Measurements from ENCODE around the gene PLPP3.
"Not testable (repeated sequence)": the region's sequence is repeated elsewhere in the genome, so short reads cannot be mapped to it uniquely, and the experiment has no call there.

Gene PLPP3
- long read RNA-seq, donor 1, transcript PLPP3-202 (2 exons, 2,039 nt): minor isoform, 5 of 26 reads
- long read RNA-seq, donor 1, transcript PLPP3-201 (6 exons, 3,292 nt): major isoform, 21 of 26 reads
- long read RNA-seq, donor 1, partial matches to known transcripts: 0 of 26 reads
- long read RNA-seq, donor 1, other reads (novel, unspliced or antisense): 0 of 26 reads
- long read RNA-seq, donor 2, transcript PLPP3-202 (2 exons, 2,039 nt): minor isoform, 8 of 24 reads
- long read RNA-seq, donor 2, transcript PLPP3-201 (6 exons, 3,292 nt): major isoform, 16 of 24 reads
- long read RNA-seq, donor 2, partial matches to known transcripts: 0 of 24 reads
- long read RNA-seq, donor 2, other reads (novel, unspliced or antisense): 0 of 24 reads
- long read RNA-seq, donor 3, transcript PLPP3-201 (6 exons, 3,292 nt): major isoform, 14 of 16 reads
- long read RNA-seq, donor 3, partial matches to known transcripts: 0 of 16 reads
- long read RNA-seq, donor 3, other reads (novel, unspliced or antisense): 0 of 16 reads
- long read RNA-seq, donor 4, transcript PLPP3-202 (2 exons, 2,039 nt): minor isoform, 10 of 28 reads
- long read RNA-seq, donor 4, transcript PLPP3-201 (6 exons, 3,292 nt): major isoform, 18 of 28 reads
- long read RNA-seq, donor 4, partial matches to known transcripts: 0 of 28 reads
- long read RNA-seq, donor 4, other reads (novel, unspliced or antisense): 0 of 28 reads
- long read RNA-seq, donor 5, transcript PLPP3-201 (6 exons, 3,292 nt): major isoform, 22 of 26 reads
- long read RNA-seq, donor 5, partial matches to known transcripts: 0 of 26 reads
- long read RNA-seq, donor 5, other reads (novel, unspliced or antisense): 0 of 26 reads
- long read RNA-seq, donor 6, transcript PLPP3-201 (6 exons, 3,292 nt): major isoform, 20 of 38 reads
- long read RNA-seq, donor 6, transcript PLPP3-202 (2 exons, 2,039 nt): minor isoform, 8 of 38 reads
- long read RNA-seq, donor 6, partial matches to known transcripts: 10 of 38 reads
- long read RNA-seq, donor 6, other reads (novel, unspliced or antisense): 0 of 38 reads
- long read RNA-seq, donor 7, transcript PLPP3-202 (2 exons, 2,039 nt): minor isoform, 15 of 56 reads
- long read RNA-seq, donor 7, transcript PLPP3-201 (6 exons, 3,292 nt): major isoform, 33 of 56 reads
- long read RNA-seq, donor 7, partial matches to known transcripts: 8 of 56 reads
- long read RNA-seq, donor 7, other reads (novel, unspliced or antisense): 0 of 56 reads
- long read RNA-seq, donor 8, transcript PLPP3-201 (6 exons, 3,292 nt): major isoform, 22 of 32 reads
- long read RNA-seq, donor 8, transcript PLPP3-202 (2 exons, 2,039 nt): minor isoform, 10 of 32 reads
- long read RNA-seq, donor 8, partial matches to known transcripts: 0 of 32 reads
- long read RNA-seq, donor 8, other reads (novel, unspliced or antisense): 0 of 32 reads

GRCh38 chr1:56578963-56579875 is at the start of gene PLPP3:
Gene PLPP3 (minus strand): TSS chr1:56579563. CDS start chr1:56579016, 547 bp downstream.
- peak; percentile 95 for DNase-seq

- no peak for DNase-seq
These were observed 48.3 kb upstream of the PLPP3 start for GRCh38 chr1:56627636-56628039.

- DNase-seq: no peak
These were observed 47.8 kb upstream of the PLPP3 start for GRCh38 chr1:56627019-56627635.

GRCh38 chr1:56626546-56626945 is 47.2 kb upstream of the PLPP3 start:
- no peak for DNase-seq

GRCh38 chr1:56625819-56626440 is 46.6 kb upstream of the PLPP3 start:
- no peak for DNase-seq

- DNase-seq: no peak
These were observed 37.8 kb upstream of the PLPP3 start for GRCh38 chr1:56617141-56617540.

- DNase-seq: not testable (repeated sequence)
These were observed 31.4 kb upstream of the PLPP3 start for GRCh38 chr1:56610770-56611169.

- DNase-seq: not testable (repeated sequence)
These were observed 30.7 kb upstream of the PLPP3 start for GRCh38 chr1:56610097-56610496.

GRCh38 chr1:56595397-56596191 is 16.2 kb upstream of the PLPP3 start:
- not testable (repeated sequence) for DNase-seq

GRCh38 chr1:56591909-56592308 is 12.5 kb upstream of the PLPP3 start:
- DNase-seq: no peak

- DNase-seq: no peak
These were observed 11.2 kb upstream of the PLPP3 start for GRCh38 chr1:56590520-56591011.

GRCh38 chr1:56589369-56589768 is 10.0 kb upstream of the PLPP3 start:
- DNase-seq: no peak

- no peak for DNase-seq
These were observed 7.1 kb upstream of the PLPP3 start for GRCh38 chr1:56586502-56586901.

- DNase-seq: no peak
These were observed 6.6 kb upstream of the PLPP3 start for GRCh38 chr1:56585985-56586384.

- no peak for DNase-seq
These were observed 5.7 kb upstream of the PLPP3 start for GRCh38 chr1:56584910-56585528.

GRCh38 chr1:56583957-56584468 is 4.7 kb upstream of the PLPP3 start:
- no peak for DNase-seq

GRCh38 chr1:56580771-56581170 is 1.4 kb upstream of the PLPP3 start:
- no peak for DNase-seq
